Body of pancreas (tissue), 4 donors: ENCODE results near the gene RNF34. TPM values are rescaled to one million over a fixed set of nuclear protein-coding genes. Genes with fewer than 3 reads are reported as not detected.

ENCODE experiments used
- ATAC-seq: fragments of 150-250 bp; one replicate; pipeline ENCODE4 v1.9.1; 2016
- DNase-seq, 4 donors: peaks; one replicate each; pipeline ENCODE4 v3.0.0-alpha.2; 2019
- H3K27ac ChIP-seq, 4 donors: fragments of 200-600 bp; sonication (generic); 1 replicate in 3 of 4; 2 replicates in 1 of 4; pipeline versions ENCODE4 v1.5.1 to v1.6.1; 2016 to 2019; ENCODE audit warnings: mild to moderate bottlenecking in 1 of 4, mixed read lengths in 1 of 4, moderate library complexity in 1 of 4
- H3K27me3 ChIP-seq, 2 donors: fragments of 200-600 bp; sonication (generic); one replicate each; pipeline ENCODE4 v1.6.0; 2016; ENCODE audit warnings: mild to moderate bottlenecking in 1 of 2
- H3K36me3 ChIP-seq, 2 donors: fragments of 200-600 bp; sonication (generic); replicated peaks in 1 of 2; 2 replicates each; pipeline ENCODE4 v1.5.1; 2016; ENCODE audit warnings: low read depth in 2 of 2; ENCODE audit not compliant: insufficient read depth in 1 of 2
- H3K4me1 ChIP-seq: fragments of 200-600 bp; sonication (generic); one replicate; pipeline ENCODE4 v1.6.0; 2016
- H3K4me3 ChIP-seq, 2 donors: fragments of 200-600 bp; sonication (generic); 1 replicate in 1 of 2; 2 replicates in 1 of 2; pipeline ENCODE4 v1.5.1; 2016 to 2019
- H3K9me3 ChIP-seq, 3 donors: fragments of 200-600 bp; sonication (generic); 1 replicate in 2 of 3; 2 replicates in 1 of 3; pipeline ENCODE4 v1.5.1; 2016
- CTCF ChIP-seq, 7 experiments: fragments of 450-650 bp in 4 of 7; fragments of 200-600 bp in 3 of 7; sonication (generic) in 3 of 7; IDR thresholded peaks; one replicate each; pipeline ENCODE4 v1.5.1; 2016 to 2019; ENCODE audit warnings: antibody characterized with exemption in 7 of 7
- POLR2A ChIP-seq, 3 donors: fragments of 450-650 bp; IDR thresholded peaks; one replicate each; pipeline ENCODE4 v1.6.1; 2016; ENCODE audit warnings: antibody characterized with exemption in 3 of 3, mild to moderate bottlenecking in 2 of 3
- WGBS, 2 donors: methylation state at CpG; one replicate each; pipeline ENCODE4 v1.1.5; 2017; 5-methylcytosine and 5-hydroxymethylcytosine counted together
- intact Hi-C: fragments of 100-400 bp; cut with DNase I; formaldehyde crosslinking; loops from one replicate; pipeline ENCODE4 v1.15.1; 2023
- total RNA-seq, 2 donors: library from RNA; depleted of rRNA; stranded (reverse); fragments of >200 nt; gene quantifications; one replicate each; pipeline ENCODE4 v1.1.0, GENCODE V29; 2016

Gene RNF34
- total RNA-seq, 2 donors from 2014 or later, result 25.9 to 35.3 TPM

- DNase-seq, result no peak
- 58 to 77% methylated on average over 3 of the region's 3 CpGs for WGBS, 2 donors
These were observed 43.3 kb upstream of the RNF34 start for GRCh38 chr12:121356657-121357056.

GRCh38 chr12:121357331-121357730 is 42.6 kb upstream of the RNF34 start:
- H3K4me3 ChIP-seq, result no peak overlapping the region
- DNase-seq (no peak), ATAC-seq (no peak)
- no peak overlapping the region for H3K27ac ChIP-seq
- H3K36me3 ChIP-seq, result no peaks in the 10 kb centered on the region
- no peaks in the 10 kb centered on the region for H3K27me3 ChIP-seq
- no peaks in the 10 kb centered on the region for H3K9me3 ChIP-seq
- peaks cover 6% of the 10 kb centered on the region for H3K4me1 ChIP-seq
- TF ChIP-seq CTCF (IDR thresholded peaks at IDR 0.05) (no peak), POLR2A (IDR thresholded peaks at IDR 0.05) (no peak)
- intact Hi-C loops, result no loop called here
- 65% methylated on average over 4 of the region's 4 CpGs for WGBS, 2 donors

More at GRCh38 chr12:121356657-121357056, 43.3 kb upstream of the RNF34 start:
- no peak for ATAC-seq
- Histone ChIP-seq H3K27me3 (no peaks in the 10 kb centered on the region), H3K4me3 (no peak overlapping the region), H3K9me3 (no peaks in the 10 kb centered on the region), H3K27ac (no peak overlapping the region), H3K36me3 (no peaks in the 10 kb centered on the region), H3K4me1 (peaks cover 6% of the 10 kb centered on the region)
- intact Hi-C loops, result no loop called here
- TF ChIP-seq CTCF (IDR thresholded peaks at IDR 0.05) (no peak), POLR2A (IDR thresholded peaks at IDR 0.05) (no peak)

GRCh38 chr12:121358073-121358472 is 41.8 kb upstream of the RNF34 start:
- Histone ChIP-seq H3K4me3 (no peak overlapping the region), H3K9me3 (no peaks in the 10 kb centered on the region), H3K27me3 (no peaks in the 10 kb centered on the region), H3K27ac (no peak overlapping the region), H3K4me1 (peaks cover 3% of the 10 kb centered on the region), H3K36me3 (no peaks in the 10 kb centered on the region)
- no peak for TF ChIP-seq POLR2A (IDR thresholded peaks at IDR 0.05)
- no peak for TF ChIP-seq CTCF (IDR thresholded peaks at IDR 0.05)
- 26 to 37% methylated on average over 3 of the region's 3 CpGs for WGBS, 2 donors
- ATAC-seq, result no peak
- intact Hi-C loops, result no loop called here
- no peak for DNase-seq

GRCh38 chr12:121364683-121365121 is 35.2 kb upstream of the RNF34 start:
- H3K36me3 ChIP-seq, result no peaks in the 10 kb centered on the region
- H3K4me1 ChIP-seq, result no peaks in the 10 kb centered on the region
- no peak overlapping the region for H3K27ac ChIP-seq
- H3K4me3 ChIP-seq, result no peak overlapping the region
- ATAC-seq, result no peak
- WGBS, 2 donors, result 48 to 53% methylated on average over 5 of the region's 5 CpGs
- no peaks in the 10 kb centered on the region for H3K27me3 ChIP-seq
- intact Hi-C loops, result no loop called here
- TF ChIP-seq POLR2A (IDR thresholded peaks at IDR 0.05), result no peak
- TF ChIP-seq CTCF (IDR thresholded peaks at IDR 0.05), result no peak
- H3K9me3 ChIP-seq, result no peaks in the 10 kb centered on the region
- DNase-seq, result no peak

GRCh38 chr12:121365416-121366062 is 34.4 kb upstream of the RNF34 start:
- ATAC-seq, result no peak
- DNase-seq, result no peak
- H3K36me3 ChIP-seq, result no peaks in the 10 kb centered on the region
- WGBS, 2 donors, result 64 to 70% methylated on average over 5 of the region's 5 CpGs
- H3K4me3 ChIP-seq, result no peak overlapping the region
- no peaks in the 10 kb centered on the region for H3K4me1 ChIP-seq
- no peaks in the 10 kb centered on the region for H3K9me3 ChIP-seq
- intact Hi-C loops, result no loop called here
- TF ChIP-seq POLR2A (IDR thresholded peaks at IDR 0.05), result no peak
- no peak for TF ChIP-seq CTCF (IDR thresholded peaks at IDR 0.05)
- H3K27ac ChIP-seq, result no peak overlapping the region
- H3K27me3 ChIP-seq, result no peaks in the 10 kb centered on the region
